GM21619 (cell line): ENCODE measurements around the gene IQCE.
A peak's percentile ranks its signal among the peaks of the same experiment; 100 is the strongest.

Experiments used
- ATAC-seq: cut with Tn5 transposase; IDR thresholded peaks from one replicate; pipeline ENCODE4 v1.9.1; 2021; ENCODE audit not compliant: unreplicated experiment

Gene IQCE

GRCh38 chr7:2631946-2632732 is 73.4 kb downstream of the IQCE start, which contains the start of gene TTYH3:
TSS of gene TTYH3 (plus strand) at chr7:2631986. CDS start at chr7:2632156, 170 bp downstream.
- peak; percentile 30 for ATAC-seq

- peak; percentile 9 for ATAC-seq
Measured at GRCh38 chr7:2632733-2633537, 74.2 kb downstream of the IQCE start.

- no peak for ATAC-seq
Measured at GRCh38 chr7:2633538-2634266, 74.9 kb downstream of the IQCE start.

- no peak for ATAC-seq
Measured at GRCh38 chr7:2634267-2635145, 75.7 kb downstream of the IQCE start.

- no peak for ATAC-seq
Measured at GRCh38 chr7:2635148-2635668, 76.4 kb downstream of the IQCE start.

- ATAC-seq = no peak
Measured at GRCh38 chr7:2635810-2636701, 77.3 kb downstream of the IQCE start.

GRCh38 chr7:2637066-2637471 is 78.3 kb downstream of the IQCE start:
- ATAC-seq = no peak

GRCh38 chr7:2637505-2638223 is 78.9 kb downstream of the IQCE start:
- no peak for ATAC-seq

GRCh38 chr7:2638224-2638991 is 79.6 kb downstream of the IQCE start:
- no peak for ATAC-seq

- ATAC-seq = no peak
Measured at GRCh38 chr7:2639181-2639681, 80.5 kb downstream of the IQCE start.

GRCh38 chr7:2639695-2640481 is 81.1 kb downstream of the IQCE start:
- no peak for ATAC-seq

- no peak for ATAC-seq
Measured at GRCh38 chr7:2640482-2640830, 81.7 kb downstream of the IQCE start.

GRCh38 chr7:2640846-2641316 is 82.1 kb downstream of the IQCE start:
- ATAC-seq = no peak

- ATAC-seq = no peak
Measured at GRCh38 chr7:2641406-2642393, 82.9 kb downstream of the IQCE start.

GRCh38 chr7:2643386-2644219 is 84.8 kb downstream of the IQCE start:
- ATAC-seq = no peak
